ENCODE results near the gene TTC39C.
A peak's percentile ranks its signal among the peaks of the same experiment; 100 is the strongest.

Gene TTC39C

GRCh38 chr18:24089515-24090337 lies 75.2 kb downstream of the TTC39C start:
- no peak for DNase-seq

DNA sequence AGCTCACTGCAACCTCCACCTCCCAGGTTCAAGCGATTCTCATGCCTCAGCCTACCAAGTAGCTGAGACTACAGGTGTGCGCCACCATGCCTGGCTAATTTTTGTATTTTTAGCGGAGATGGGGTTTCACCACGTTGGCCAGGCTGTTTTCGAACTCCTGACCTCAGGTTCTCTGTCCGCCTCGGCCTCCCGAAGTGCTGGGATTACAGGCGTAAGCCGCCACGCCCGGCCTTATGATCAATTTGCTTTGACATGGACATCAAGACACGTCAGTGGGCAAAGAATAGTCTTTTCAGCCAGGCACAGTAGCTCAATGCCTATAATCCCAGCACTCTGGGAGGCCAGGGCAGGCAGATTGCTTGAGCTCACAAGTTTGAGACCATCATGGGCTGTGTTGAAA lies 76.3 kb downstream of the TTC39C start:
- no peak for DNase-seq

DNA sequence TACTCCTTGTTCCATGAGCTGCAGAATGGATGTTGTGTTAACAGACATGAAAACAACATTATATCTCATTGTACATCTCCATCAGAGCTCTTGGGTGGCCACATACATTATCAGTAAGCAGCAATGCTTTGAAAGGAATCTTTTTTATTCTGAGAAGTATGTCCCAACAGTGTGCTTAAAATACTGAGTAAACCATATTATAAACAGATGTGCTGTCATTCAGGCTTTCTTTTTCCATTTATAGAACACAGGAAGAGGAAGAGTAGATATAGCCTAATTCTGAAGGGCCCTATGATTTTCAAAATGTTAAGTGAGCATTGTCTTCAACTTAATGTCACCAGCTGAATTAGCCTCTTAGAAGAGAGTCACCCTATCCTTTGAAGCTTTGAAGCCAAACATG lies 80.0 kb downstream of the TTC39C start:
- DNase-seq = no peak

- DNase-seq = no peak
Measured at GRCh38 chr18:24095976-24096375, 81.4 kb downstream of the TTC39C start.

GRCh38 chr18:24103320-24104021 lies 88.9 kb downstream of the TTC39C start:
- no peak for DNase-seq

- DNase-seq = no peak
Measured at GRCh38 chr18:24104486-24104885, 89.9 kb downstream of the TTC39C start.

GRCh38 chr18:24108641-24109040 lies 94.1 kb downstream of the TTC39C start:
- no peak for DNase-seq

DNA sequence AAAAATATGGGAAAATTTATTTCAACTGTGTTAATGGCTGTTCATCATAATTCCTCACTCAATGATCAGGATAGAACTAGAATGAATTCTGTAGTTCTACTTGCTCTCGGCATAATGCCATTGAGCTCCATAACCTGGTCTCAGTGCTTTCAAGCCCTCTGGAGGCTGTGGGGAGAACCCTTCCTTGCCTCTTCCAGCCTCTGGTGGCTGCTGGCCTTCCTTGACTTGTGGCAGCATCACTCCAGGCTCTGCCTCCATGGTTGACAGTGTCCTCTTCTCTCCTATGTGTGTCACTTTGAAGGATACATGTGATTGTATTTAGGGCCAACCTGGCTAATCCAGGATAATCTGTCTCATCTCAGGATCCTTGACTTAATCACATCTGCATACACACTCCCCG lies 97.4 kb downstream of the TTC39C start:
- no peak for DNase-seq

DNA sequence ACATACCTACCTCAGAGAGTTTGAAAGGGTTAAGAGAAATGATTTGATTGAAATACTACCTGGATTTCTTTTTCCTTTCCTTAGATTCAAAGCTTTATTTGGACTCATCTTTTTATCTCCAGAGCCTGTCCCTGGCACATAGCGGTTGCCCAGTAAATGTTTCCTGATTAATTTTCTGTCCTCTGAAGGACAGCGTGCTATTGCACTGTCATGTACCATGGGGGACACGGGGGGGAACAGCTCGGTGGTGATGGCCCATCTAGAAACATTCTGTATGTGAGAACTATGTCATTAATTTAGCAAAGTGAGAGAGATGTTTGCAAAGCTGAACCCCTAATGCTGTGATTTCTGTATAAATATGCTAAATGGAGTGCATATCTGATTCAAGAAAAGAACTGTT lies 97.9 kb downstream of the TTC39C start:
- DNase-seq = no peak

DNA sequence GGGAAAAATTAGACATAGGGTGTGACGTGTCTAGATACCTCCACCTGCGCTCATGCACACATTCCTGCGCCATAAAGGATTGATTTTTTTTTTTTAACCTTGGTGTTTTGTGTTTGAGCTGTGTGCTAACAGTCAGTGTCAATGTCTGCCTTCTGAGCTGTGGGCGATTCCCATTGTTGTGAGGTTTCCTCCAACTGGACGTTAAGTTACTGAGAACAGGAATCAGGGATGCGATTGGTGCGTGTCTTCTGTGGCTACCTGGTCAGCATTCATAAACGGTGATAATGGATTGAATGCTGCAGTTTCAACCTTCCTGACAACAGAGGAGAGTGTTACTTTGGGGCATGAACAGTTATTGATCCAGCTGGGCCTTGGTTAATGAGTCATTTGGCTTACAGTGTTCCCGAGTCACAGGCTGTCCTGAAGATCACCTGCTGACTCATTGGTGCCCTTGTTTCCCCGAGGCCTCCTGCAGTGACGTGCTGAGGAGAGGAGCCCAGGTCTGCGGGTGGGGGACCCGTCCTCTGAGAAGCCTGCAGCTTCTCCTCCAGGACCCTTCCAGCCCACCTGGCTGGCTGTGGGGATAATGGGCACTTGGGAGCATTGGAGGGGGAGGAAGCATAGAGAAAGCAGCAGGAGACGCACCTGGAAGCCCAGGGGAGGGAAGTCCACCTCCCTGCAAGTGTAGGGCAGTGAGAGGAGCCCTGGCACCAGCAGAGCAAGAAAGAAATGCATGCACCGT lies 98.5 kb downstream of the TTC39C start:
- no peak for DNase-seq

DNA sequence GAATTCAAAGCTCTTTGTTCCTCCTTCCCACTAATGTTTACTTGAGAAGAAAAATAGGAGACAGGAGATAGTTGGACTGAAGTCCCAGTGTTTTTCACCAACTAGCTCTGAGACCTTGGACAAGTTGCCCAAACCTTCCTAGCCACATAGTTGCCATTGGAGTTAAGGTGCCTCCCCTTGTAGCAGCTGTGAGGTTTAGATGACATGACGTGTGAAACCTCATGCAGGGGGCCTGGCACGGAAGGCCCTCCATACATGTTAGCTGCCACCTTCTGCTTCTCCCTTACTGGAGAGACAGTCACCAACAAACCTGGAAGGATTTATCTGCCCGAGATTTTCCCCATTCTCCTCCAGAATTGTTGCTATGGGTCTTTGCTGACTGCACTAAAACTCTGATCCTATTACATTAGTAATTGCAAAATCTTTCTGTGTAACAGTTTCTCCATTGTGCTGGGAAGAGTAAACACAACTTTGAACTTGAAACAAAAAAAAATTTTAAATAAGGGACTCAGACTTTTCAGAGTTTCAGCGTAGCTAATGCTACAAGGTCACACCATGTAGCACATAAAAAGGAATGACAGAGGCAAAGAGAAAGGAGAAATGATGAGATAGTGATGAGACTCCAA lies 100.5 kb downstream of the TTC39C start:
- DNase-seq = no peak

- no peak for DNase-seq
Measured at GRCh38 chr18:24115628-24116027, 101.1 kb downstream of the TTC39C start.

GRCh38 chr18:24118750-24119577 lies 104.4 kb downstream of the TTC39C start:
- DNase-seq = peak; percentile 53 to 59

DNA sequence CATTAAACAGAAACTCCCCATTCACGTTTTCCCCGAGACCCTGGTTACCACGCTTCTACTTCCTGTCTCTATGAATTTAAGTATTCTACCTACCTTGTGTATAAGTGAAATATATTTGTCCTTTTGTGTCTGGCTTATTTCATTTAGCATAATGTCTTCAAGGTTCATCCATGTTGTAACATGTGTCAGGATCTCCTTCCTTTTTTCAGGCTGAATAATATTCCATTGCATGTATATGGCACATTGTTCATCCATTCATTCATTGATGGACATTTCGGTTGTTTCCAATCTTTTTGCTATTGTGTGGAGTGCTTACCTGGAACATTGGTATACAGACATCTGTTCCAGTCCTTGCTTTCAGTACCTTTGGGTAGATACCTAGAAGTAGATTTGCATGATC lies 106.1 kb downstream of the TTC39C start:
- no peak for DNase-seq

GRCh38 chr18:24121625-24122024 lies 107.1 kb downstream of the TTC39C start:
- no peak for DNase-seq

GRCh38 chr18:24126155-24126961 lies 111.8 kb downstream of the TTC39C start:
- DNase-seq = no peak

GRCh38 chr18:24127735-24128134 lies 113.2 kb downstream of the TTC39C start:
- DNase-seq = no peak

- DNase-seq = no peak
Measured at GRCh38 chr18:24128700-24129099, 114.1 kb downstream of the TTC39C start.

GRCh38 chr18:24130494-24130893 lies 115.9 kb downstream of the TTC39C start:
- no peak for DNase-seq

GRCh38 chr18:24136967-24137373 lies 122.4 kb downstream of the TTC39C start:
- DNase-seq = no peak

- DNase-seq = no peak
Measured at GRCh38 chr18:24138409-24138788, 123.8 kb downstream of the TTC39C start.

Measured in NCI-H446 (cell line).